Gastrocnemius medialis (tissue), 4 donors: Measurements from ENCODE around the gene RYR3. TPM values are rescaled to one million over a fixed set of nuclear protein-coding genes. Genes with fewer than 3 reads are reported as not detected.

Experiments used
- ATAC-seq, 2 donors: fragments of 150-250 bp; one replicate each; pipeline ENCODE4 v1.9.1; 2016
- DNase-seq, 2 donors: peaks; one replicate each; pipeline ENCODE4 v3.0.0-alpha.2; 2019
- H3K27ac ChIP-seq, 4 donors: fragments of 200-600 bp; sonication (generic); 1 replicate in 1 of 4; 2 replicates in 3 of 4; pipeline ENCODE4 v1.5.1; 2016 to 2018; ENCODE audit warnings: mild to moderate bottlenecking in 2 of 4, moderate library complexity in 1 of 4
- H3K27me3 ChIP-seq, 3 donors: fragments of 200-600 bp; sonication (generic) in 2 of 3; 1 replicate in 1 of 3; 2 replicates in 2 of 3; pipeline versions ENCODE4 v1.5.1 to v1.6.0; 2016 to 2019; ENCODE audit warnings: mild to moderate bottlenecking in 1 of 3, moderate library complexity in 1 of 3
- H3K36me3 ChIP-seq, 2 donors: fragments of 200-600 bp; sonication (generic) in 1 of 2; one replicate each; pipeline ENCODE4 v1.5.1; 2017 to 2018
- H3K4me1 ChIP-seq, 2 donors: fragments of 200-600 bp; sonication (generic) in 1 of 2; one replicate each; pipeline ENCODE4 v1.5.1; 2016 to 2017; ENCODE audit warnings: mild to moderate bottlenecking in 2 of 2
- H3K4me3 ChIP-seq, 4 donors: fragments of 200-600 bp; sonication (generic) in 3 of 4; 1 replicate in 1 of 4; 2 replicates in 3 of 4; pipeline ENCODE4 v1.5.1; 2016 to 2019; ENCODE audit warnings: mild to moderate bottlenecking in 2 of 4
- H3K9me3 ChIP-seq, 3 donors: fragments of 200-600 bp; sonication (generic) in 2 of 3; 1 replicate in 1 of 3; 2 replicates in 2 of 3; pipeline ENCODE4 v1.5.1; 2016 to 2019
- POLR2A ChIP-seq, 2 donors: fragments of 450-650 bp; IDR thresholded peaks; one replicate each; pipeline ENCODE4 v1.6.1; 2017; ENCODE audit warnings: antibody characterized with exemption in 2 of 2, mild to moderate bottlenecking in 2 of 2, moderate library complexity in 2 of 2
- in situ Hi-C, 4 donors: fragments of 200-750 bp; cut with MboI; loops; one replicate each; pipeline versions ENCODE4 v1.15.0 to v1.8.0; 2017; ENCODE audit warnings: low sequenced_read_pairs in 4 of 4
- intact Hi-C: fragments of 100-400 bp; cut with DNase I; formaldehyde crosslinking; loops from one replicate; pipeline ENCODE4 v1.15.1; 2023; ENCODE audit warnings: low total_unique reads
- total RNA-seq, 4 donors: library from RNA; depleted of rRNA; stranded (reverse); fragments of >200 nt; gene quantifications; one replicate each; pipeline versions ENCODE4 v1.1.0 to v1.2.3, GENCODE V29; 2016
- TF ChIP-seq, protein P1 (sequence below), 5 experiments: fragments of 450-650 bp in 3 of 5; fragments of 200-600 bp in 2 of 5; sonication (generic) in 2 of 5; IDR thresholded peaks in 4 of 5; conservative IDR thresholded peaks in 1 of 5; 1 replicate in 4 of 5; 2 replicates in 1 of 5; pipeline ENCODE4 v1.5.1; 2016 to 2019; ENCODE audit warnings: antibody characterized with exemption in 5 of 5, mild to moderate bottlenecking in 3 of 5, moderate library complexity in 3 of 5

RYR3 gene
- total RNA-seq, 4 donors from 2014 or later: 7.6 to 30.9 (median 20.6) TPM

DNA sequence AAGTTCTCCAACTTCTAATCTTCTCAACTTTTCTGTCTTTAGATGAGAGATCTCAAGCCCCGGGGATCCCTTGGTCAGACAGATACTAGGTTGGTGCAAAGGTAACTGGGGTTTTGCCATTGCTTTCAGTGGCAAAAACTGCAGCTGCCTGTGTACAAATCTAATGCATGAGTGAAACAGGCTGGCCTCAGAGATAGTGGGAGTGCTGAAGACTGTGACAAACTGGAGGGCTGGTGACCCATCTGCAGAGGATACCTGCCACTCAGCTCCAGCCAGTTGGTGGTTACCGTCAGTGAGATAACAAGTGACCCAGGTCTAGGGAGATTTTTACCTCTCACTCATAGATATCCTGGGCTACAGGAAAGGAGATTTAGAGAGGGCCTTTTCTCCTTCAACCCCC, 85.7 kb downstream of the RYR3 start:
- intact Hi-C loops: loop anchor here (5.0 to 10.0 kb wide), 2 partner anchors 71 to 1588 kb away; partner anchors contain the start of gene ZNF770
- Histone ChIP-seq H3K27ac (peak overlapping the region; percentile 85 to 91 (median 86)), H3K36me3 (no peaks in the 10 kb centered on the region), H3K27me3 (no peaks in the 10 kb centered on the region), H3K4me3 (no peak overlapping the region), H3K9me3 (no peaks in the 10 kb centered on the region), H3K4me1 (peaks cover 30 to 46% of the 10 kb centered on the region in 2 donors)
- DNase-seq (no peak), ATAC-seq (no peak)
- no peak for TF ChIP-seq POLR2A (IDR thresholded peaks at IDR 0.05)
- TF ChIP-seq, protein P1, sequence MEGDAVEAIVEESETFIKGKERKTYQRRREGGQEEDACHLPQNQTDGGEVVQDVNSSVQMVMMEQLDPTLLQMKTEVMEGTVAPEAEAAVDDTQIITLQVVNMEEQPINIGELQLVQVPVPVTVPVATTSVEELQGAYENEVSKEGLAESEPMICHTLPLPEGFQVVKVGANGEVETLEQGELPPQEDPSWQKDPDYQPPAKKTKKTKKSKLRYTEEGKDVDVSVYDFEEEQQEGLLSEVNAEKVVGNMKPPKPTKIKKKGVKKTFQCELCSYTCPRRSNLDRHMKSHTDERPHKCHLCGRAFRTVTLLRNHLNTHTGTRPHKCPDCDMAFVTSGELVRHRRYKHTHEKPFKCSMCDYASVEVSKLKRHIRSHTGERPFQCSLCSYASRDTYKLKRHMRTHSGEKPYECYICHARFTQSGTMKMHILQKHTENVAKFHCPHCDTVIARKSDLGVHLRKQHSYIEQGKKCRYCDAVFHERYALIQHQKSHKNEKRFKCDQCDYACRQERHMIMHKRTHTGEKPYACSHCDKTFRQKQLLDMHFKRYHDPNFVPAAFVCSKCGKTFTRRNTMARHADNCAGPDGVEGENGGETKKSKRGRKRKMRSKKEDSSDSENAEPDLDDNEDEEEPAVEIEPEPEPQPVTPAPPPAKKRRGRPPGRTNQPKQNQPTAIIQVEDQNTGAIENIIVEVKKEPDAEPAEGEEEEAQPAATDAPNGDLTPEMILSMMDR (IDR thresholded peaks at IDR 0.05 in 4 of 5, conservative IDR thresholded peaks at IDR 0.05 in 1 of 5): no peak
- in situ Hi-C loops: loop anchor here in 1 of 4 donors (10.0 kb wide), 1 partner anchor 78 kb away; no protein-coding TSS in a partner anchor

DNA sequence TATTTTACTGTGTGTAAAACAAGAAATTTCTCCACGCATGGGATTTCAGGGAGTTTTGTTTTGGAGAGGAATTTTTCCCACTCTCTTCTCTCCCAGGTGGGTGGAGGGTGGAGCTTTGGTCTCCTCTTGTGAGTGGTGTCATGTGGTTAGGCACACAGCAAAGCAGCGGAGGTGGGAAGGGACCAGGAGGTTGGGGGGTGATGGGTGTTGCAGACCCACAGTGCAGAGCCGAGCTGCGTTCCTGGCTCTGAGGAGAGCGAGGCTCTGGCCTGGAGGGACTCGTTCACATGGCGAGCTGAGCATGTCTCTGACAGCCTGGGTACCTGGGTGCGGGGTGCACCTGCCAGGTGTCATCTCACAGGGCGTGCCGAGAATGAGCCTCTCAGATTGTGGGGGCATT, 87.8 kb downstream of the RYR3 start:
- no peak for ATAC-seq
- in situ Hi-C loops: loop anchor here in 1 of 4 donors (10.0 kb wide), 1 partner anchor 76 kb away; no protein-coding TSS in a partner anchor
- intact Hi-C loops: loop anchor here (5.0 to 10.0 kb wide), 2 partner anchors 69 to 1586 kb away; partner anchors contain the start of gene ZNF770
- H3K9me3 ChIP-seq: no peaks in the 10 kb centered on the region
- H3K4me1 ChIP-seq: peaks cover 33 to 42% of the 10 kb centered on the region in 2 donors
- no peaks in the 10 kb centered on the region for H3K36me3 ChIP-seq
- no peak overlapping the region for H3K4me3 ChIP-seq
- no peak overlapping the region for H3K27ac ChIP-seq
- TF ChIP-seq, protein P1 (IDR thresholded peaks at IDR 0.05 in 4 of 5, conservative IDR thresholded peaks at IDR 0.05 in 1 of 5): no peak
- no peak for TF ChIP-seq POLR2A (IDR thresholded peaks at IDR 0.05)
- DNase-seq: no peak
- no peaks in the 10 kb centered on the region for H3K27me3 ChIP-seq

DNA sequence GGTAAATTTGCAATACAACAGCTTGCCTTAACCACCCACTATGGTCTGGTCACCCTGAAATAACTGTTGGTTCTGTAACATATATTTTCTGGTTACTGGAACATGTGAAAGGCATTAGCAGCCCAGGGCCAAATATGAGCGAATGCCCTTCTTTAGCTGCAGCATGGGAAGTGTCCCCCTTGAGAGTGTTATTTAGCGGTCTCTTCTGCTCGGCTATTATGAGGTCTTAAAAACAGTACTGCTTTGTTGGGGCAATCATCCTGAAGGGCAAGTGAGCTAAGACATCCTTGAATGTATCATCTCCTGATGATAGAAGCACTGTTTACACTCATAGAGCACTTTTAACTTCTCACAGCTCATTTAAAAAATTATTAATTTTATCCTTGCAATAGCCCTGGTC, 90.2 kb downstream of the RYR3 start:
- no peak for ATAC-seq
- Histone ChIP-seq H3K27ac (no peak overlapping the region), H3K9me3 (no peaks in the 10 kb centered on the region), H3K27me3 (no peaks in the 10 kb centered on the region), H3K36me3 (no peaks in the 10 kb centered on the region), H3K4me1 (peaks cover 17 to 34% of the 10 kb centered on the region in 2 donors), H3K4me3 (no peak overlapping the region)
- intact Hi-C loops: no loop called here
- TF ChIP-seq POLR2A (IDR thresholded peaks at IDR 0.05): no peak
- TF ChIP-seq, protein P1 (IDR thresholded peaks at IDR 0.05 in 4 of 5, conservative IDR thresholded peaks at IDR 0.05 in 1 of 5): no peak
- DNase-seq: no peak
- in situ Hi-C loops: no loop called here

DNA sequence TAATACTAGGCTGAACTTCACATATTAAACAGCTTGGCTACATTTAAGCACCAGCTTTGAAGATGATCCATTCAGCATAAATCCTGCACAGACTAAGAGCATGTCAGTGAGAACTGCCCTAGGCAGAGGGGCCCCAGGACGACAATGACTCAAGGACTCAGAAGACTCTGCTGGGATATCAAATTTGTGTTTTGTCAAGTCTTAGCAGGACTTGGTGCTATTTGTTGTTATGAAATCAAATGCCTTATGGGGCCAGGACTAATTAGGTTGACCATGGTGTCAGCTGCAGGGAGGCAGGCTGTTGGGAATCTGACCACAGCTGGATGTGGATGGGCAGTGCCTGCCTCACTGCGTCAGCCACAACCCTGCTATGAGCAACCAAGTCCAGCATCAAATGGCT, 91.8 kb downstream of the RYR3 start:
- Histone ChIP-seq H3K27me3 (no peaks in the 10 kb centered on the region), H3K4me1 (peaks cover 17 to 33% of the 10 kb centered on the region in 2 donors), H3K4me3 (no peak overlapping the region), H3K36me3 (no peaks in the 10 kb centered on the region), H3K27ac (peak overlapping the region in 3 of 4 donors; percentile 2 to 62 (median 10)), H3K9me3 (no peaks in the 10 kb centered on the region)
- peak; percentile 43 to 48 for ATAC-seq
- intact Hi-C loops (no loop called here), in situ Hi-C loops (no loop called here)
- TF ChIP-seq, protein P1 (IDR thresholded peaks at IDR 0.05 in 4 of 5, conservative IDR thresholded peaks at IDR 0.05 in 1 of 5): no peak
- TF ChIP-seq POLR2A (IDR thresholded peaks at IDR 0.05): no peak
- peak in 1 of 2 donors; percentile 30 for DNase-seq

DNA sequence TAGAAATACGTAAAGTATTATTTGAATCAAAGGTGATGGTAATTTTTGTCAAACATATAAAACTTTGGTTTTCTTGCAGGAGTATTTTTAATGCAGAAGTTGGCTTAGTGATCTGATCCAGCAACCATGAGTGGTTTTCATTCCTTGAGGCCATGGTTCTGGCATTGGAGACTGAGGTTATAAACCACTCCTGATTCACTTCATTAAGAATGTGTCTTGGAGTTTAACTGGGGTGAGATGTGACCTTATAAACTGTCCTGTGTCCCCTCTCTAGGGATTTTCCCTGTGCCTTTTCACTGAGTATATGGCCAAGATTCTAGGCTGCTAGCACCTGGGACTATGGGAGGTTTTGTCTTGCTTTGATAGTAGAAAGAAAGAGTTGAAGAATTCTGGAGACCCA, 94.3 kb downstream of the RYR3 start:
- no peaks in the 10 kb centered on the region for H3K27me3 ChIP-seq
- peaks cover 25 to 49% of the 10 kb centered on the region in 2 donors for H3K4me1 ChIP-seq
- ATAC-seq (peak; percentile 77 to 89), DNase-seq (no peak)
- no peak overlapping the region for H3K4me3 ChIP-seq
- in situ Hi-C loops (no loop called here), intact Hi-C loops (no loop called here)
- H3K9me3 ChIP-seq: no peaks in the 10 kb centered on the region
- TF ChIP-seq, protein P1 (IDR thresholded peaks at IDR 0.05 in 4 of 5, conservative IDR thresholded peaks at IDR 0.05 in 1 of 5): no peak
- TF ChIP-seq POLR2A (IDR thresholded peaks at IDR 0.05): no peak
- H3K27ac ChIP-seq: peak overlapping the region; percentile 41 to 62 (median 48)
- H3K36me3 ChIP-seq: no peaks in the 10 kb centered on the region
